ENCODE results near the gene SIX5. TPM values are rescaled to one million over a fixed set of nuclear protein-coding genes. Genes with fewer than 3 reads are reported as not detected.

SIX5 gene
- total and polyA plus RNA-seq, 9 of the 15 experiments (the other 6 are each of a cell fraction or from before 2014, with no cell fraction given), result 1.4 to 17.2 (median 7.4) TPM; not detected in 2

DNA sequence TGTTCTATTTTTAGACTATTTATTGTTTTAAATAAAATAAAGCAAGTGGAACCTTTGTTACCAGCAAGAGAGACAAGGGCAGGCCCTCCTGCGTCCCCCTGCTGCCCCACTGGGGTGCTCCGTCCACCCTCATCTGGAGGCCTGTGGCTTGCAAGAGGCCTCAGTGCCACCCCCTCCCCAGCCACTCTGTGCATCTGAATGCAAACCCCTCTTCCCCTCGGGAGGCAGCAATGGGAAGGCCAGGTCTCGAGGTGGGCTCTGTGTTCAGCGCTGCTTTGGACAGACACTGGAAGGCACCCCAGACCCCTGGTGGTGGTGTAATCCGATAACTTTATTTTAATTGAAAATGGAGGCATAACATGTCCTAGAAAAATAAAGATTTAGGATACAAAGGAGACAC lies 4.6 kb downstream of the SIX5 start:
- no peak for DNase-seq (ENCODE audit: extremely low read depth in 1 of 4, low spot score in 3 of 4)
- no TSS peak for BruUV-seq (replicated peaks)
- Histone ChIP-seq H3K27ac (ENCODE audit: extremely low read depth, low read depth, low read length) (no peak overlapping the region), H3K4me1 (replicated peaks in 1 of 2; ENCODE audit: control insufficient read depth in 2 of 2, insufficient read depth in 2 of 2, low read length in 2 of 2) (peaks cover 6 to 73% of the 10 kb centered on the region in 2 experiments; a peak in 4 of 5 replicates), H4K20me1 (replicated peaks; ENCODE audit: control insufficient read depth, insufficient read depth, low read length) (no peaks in the 10 kb centered on the region), H3K9me1 (ENCODE audit: control insufficient read depth, insufficient read depth, low read length) (no peaks in the 10 kb centered on the region), H2AFZ (ENCODE audit: low read depth, low read length) (no peak overlapping the region), H3K36me3 (ENCODE audit: control insufficient read depth, insufficient read depth, low read length) (no peaks in the 10 kb centered on the region; the same call in 2 of the 3 replicates), H3K9me3 (replicated peaks; ENCODE audit: control insufficient read depth, insufficient read depth, low read depth, low read length) (no peaks in the 10 kb centered on the region), H3K27me3 (ENCODE audit: control insufficient read depth in 2 of 2, insufficient read depth in 2 of 2, low read length in 2 of 2) (no peaks in the 10 kb centered on the region), H3K79me2 (ENCODE audit: control insufficient read depth, insufficient read depth, low read length) (peaks cover 17% of the 10 kb centered on the region; the same call in 2 of the 3 replicates), H3K4me3 (no peak overlapping the region), H3K9ac (ENCODE audit: insufficient read depth in 1 of 2, low read depth in 2 of 2, low read length in 2 of 2) (peak overlapping the region in 1 of 2 experiments; percentile 70; a peak in 1 of 4 replicates), H3K4me2 (ENCODE audit: insufficient read depth, low read length) (no peak overlapping the region)
- TF ChIP-seq, protein P1, sequence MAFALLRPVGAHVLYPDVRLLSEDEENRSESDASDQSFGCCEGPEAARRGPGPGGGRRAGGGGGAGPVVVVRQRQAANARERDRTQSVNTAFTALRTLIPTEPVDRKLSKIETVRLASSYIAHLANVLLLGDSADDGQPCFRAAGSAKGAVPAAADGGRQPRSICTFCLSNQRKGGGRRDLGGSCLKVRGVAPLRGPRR (CRISPR knock-in tag; IDR thresholded peaks at IDR 0.05), result no peak
- TF ChIP-seq ZNF184 (CRISPR knock-in tag; IDR thresholded peaks at IDR 0.05) (no peak), ZNF77 (CRISPR knock-in tag; IDR thresholded peaks at IDR 0.05) (no peak), CBX8 (IDR thresholded peaks at IDR 0.05; ENCODE audit: borderline replicate concordance, extremely low read depth, low read depth, low read length, poor library complexity, severe bottlenecking) (no peak), WHSC1 (IDR thresholded peaks at IDR 0.05; ENCODE audit: low read length) (no peak), STAT5B (CRISPR knock-in tag; IDR thresholded peaks at IDR 0.05) (no peak), ZKSCAN8 (CRISPR knock-in tag; IDR thresholded peaks at IDR 0.05) (no peak), KLF1 (tag; IDR thresholded peaks at IDR 0.05) (no peak), CSDE1 (IDR thresholded peaks at IDR 0.05) (no peak), ZNF239 (CRISPR knock-in tag; IDR thresholded peaks at IDR 0.05) (no peak), MED1 (CRISPR knock-in tag; IDR thresholded peaks at IDR 0.05; ENCODE audit: borderline replicate concordance) (no peak), NR4A1 (CRISPR knock-in tag; IDR thresholded peaks at IDR 0.05) (no peak), NR4A1 (tag; IDR thresholded peaks at IDR 0.05) (no peak)
- TF ChIP-seq, protein P2, sequence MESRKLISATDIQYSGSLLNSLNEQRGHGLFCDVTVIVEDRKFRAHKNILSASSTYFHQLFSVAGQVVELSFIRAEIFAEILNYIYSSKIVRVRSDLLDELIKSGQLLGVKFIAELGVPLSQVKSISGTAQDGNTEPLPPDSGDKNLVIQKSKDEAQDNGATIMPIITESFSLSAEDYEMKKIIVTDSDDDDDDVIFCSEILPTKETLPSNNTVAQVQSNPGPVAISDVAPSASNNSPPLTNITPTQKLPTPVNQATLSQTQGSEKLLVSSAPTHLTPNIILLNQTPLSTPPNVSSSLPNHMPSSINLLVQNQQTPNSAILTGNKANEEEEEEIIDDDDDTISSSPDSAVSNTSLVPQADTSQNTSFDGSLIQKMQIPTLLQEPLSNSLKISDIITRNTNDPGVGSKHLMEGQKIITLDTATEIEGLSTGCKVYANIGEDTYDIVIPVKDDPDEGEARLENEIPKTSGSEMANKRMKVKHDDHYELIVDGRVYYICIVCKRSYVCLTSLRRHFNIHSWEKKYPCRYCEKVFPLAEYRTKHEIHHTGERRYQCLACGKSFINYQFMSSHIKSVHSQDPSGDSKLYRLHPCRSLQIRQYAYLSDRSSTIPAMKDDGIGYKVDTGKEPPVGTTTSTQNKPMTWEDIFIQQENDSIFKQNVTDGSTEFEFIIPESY (CRISPR knock-in tag; IDR thresholded peaks at IDR 0.05), result no peak
- TF ChIP-seq, protein P3, sequence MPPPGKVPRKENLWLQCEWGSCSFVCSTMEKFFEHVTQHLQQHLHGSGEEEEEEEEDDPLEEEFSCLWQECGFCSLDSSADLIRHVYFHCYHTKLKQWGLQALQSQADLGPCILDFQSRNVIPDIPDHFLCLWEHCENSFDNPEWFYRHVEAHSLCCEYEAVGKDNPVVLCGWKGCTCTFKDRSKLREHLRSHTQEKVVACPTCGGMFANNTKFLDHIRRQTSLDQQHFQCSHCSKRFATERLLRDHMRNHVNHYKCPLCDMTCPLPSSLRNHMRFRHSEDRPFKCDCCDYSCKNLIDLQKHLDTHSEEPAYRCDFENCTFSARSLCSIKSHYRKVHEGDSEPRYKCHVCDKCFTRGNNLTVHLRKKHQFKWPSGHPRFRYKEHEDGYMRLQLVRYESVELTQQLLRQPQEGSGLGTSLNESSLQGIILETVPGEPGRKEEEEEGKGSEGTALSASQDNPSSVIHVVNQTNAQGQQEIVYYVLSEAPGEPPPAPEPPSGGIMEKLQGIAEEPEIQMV (tag; conservative IDR thresholded peaks at IDR 0.05; ENCODE audit: low read depth), result no peak
- ATAC-seq, result no peak
- in situ Hi-C loops (cut with MboI), result no loop called here
- ChIA-PET CTCF (ENCODE audit: low intra/inter-chr PET ratio) (no interaction called here), POLR2A (interaction anchor here (0.6 to 1.0 kb wide), 3 partner anchors 8 to 578 kb away, joined by 3 to 4 read pairs (median 3); no protein-coding TSS in a partner anchor)
- intact Hi-C loops (cut with micrococcal nuclease), result no loop called here
- 77% methylated on average over 6 of the region's 6 CpGs for WGBS (ENCODE audit: insufficient coverage, low coverage, missing lambda C conversion rate)
- no peak for FAIRE-seq
